AG04450 (cell line): ENCODE results near the gene VAMP5. TPM values are rescaled to one million over a fixed set of nuclear protein-coding genes. Genes with fewer than 3 reads are reported as not detected.
"Not testable (repeated sequence)": the region's sequence is repeated elsewhere in the genome, so short reads cannot be mapped to it uniquely, and the experiment has no call there.

Source experiments
- CTCF ChIA-PET: fragments of 300-600, 350-600 bp; formaldehyde crosslinking; extraction: SDS; loops from one replicate; lab custom pipeline; 2022; ENCODE audit warnings: antibody characterized with exemption, inconsistent platforms; lab: Charles Lee
- POLR2A ChIA-PET: fragments of 350-600 bp; formaldehyde crosslinking; extraction: SDS; loops from one replicate; lab custom pipeline; 2021; ENCODE audit warnings: antibody characterized with exemption, inconsistent platforms; lab: Yijun Ruan, JAX
- DNase-seq: peaks from one replicate; pipeline ENCODE4 v3.0.0-alpha.2; 2011; ENCODE audit warnings: low read depth, low spot score
- H3K27ac ChIP-seq: one replicate; pipeline ENCODE4 v1.5.1; 2012; ENCODE audit warnings: low read depth, low read length, control low read depth
- H3K27me3 ChIP-seq: one replicate; pipeline ENCODE4 v1.6.0; 2012; ENCODE audit warnings: low read length; ENCODE audit not compliant: control insufficient read depth, insufficient read depth
- H3K4me3 ChIP-seq: 2 replicates; pipeline ENCODE4 v1.5.1; 2011; ENCODE audit warnings: mild to moderate bottlenecking, low read depth, low read length, control low read depth
- H3K9me3 ChIP-seq: 2 replicates; pipeline ENCODE4 v1.5.1; 2012; ENCODE audit warnings: low read length; ENCODE audit not compliant: control insufficient read depth, insufficient read depth
- polyA plus RNA-seq: library from polyadenylated mRNA; depleted of rRNA; stranded (reverse); fragments of >200 nt; gene quantifications from 2 replicates; pipeline ENCODE4 v1.2.3, GENCODE V29; 2011
- TF ChIP-seq, protein P1 (sequence below): IDR thresholded peaks from 2 replicates; pipeline ENCODE4 v1.5.1; 2011; ENCODE audit warnings: low read depth, low read length, control low read depth, inconsistent platforms

The VAMP5 gene
- polyA plus RNA-seq, 1 experiment: 100 TPM

DNA sequence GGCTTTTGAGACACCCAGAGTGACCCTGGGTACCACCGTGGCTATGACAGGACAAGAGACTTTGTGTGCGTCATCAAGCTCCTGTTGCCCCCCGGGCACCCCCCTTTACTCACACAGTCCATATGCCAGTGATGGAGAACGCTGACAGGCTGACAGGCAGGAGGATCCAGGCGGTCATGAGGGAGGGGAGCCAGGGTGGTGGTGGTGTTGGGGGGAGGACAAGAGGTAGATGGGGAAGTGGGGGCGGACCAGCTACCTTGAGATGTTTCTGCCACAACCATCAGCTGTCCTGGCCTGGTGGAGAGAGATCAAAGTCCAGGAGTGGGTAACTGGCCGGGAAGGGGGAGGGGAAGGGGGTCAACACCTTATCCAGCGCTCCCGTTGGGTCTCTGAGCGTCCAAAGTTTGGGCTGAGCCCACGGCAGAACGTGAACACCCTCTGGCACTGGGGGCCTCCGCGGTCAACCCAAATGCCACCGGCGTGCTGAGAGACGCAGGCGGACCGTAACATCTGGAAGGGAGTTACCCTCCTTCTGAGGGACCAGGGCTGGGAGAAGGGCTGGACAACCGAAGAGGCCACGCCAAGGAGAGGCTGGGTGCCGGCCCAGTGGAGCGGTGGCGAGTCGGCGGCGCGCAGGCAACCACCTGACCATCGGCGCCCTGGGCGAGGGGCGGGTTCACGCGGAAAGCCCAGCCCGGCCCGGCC lies 17.7 kb downstream of the VAMP5 start:
- no peaks in the 10 kb centered on the region for H3K27me3 ChIP-seq
- ChIA-PET POLR2A (interaction anchor here (0.6 to 2.0 kb wide), 5 partner anchors 10 to 63 kb away, joined by 3 to 10 read pairs (median 3); partner anchors contain the start of genes C2orf68, MAT2A and USP39), CTCF (interaction anchor here (0.8 to 1.4 kb wide), 2 partner anchors 26 to 35 kb away, joined by 4 read pairs; no protein-coding TSS in a partner anchor)
- peak overlapping the region; percentile 31 for H3K27ac ChIP-seq
- peak overlapping the region; percentile 96 for H3K4me3 ChIP-seq
- TF ChIP-seq, protein P1, sequence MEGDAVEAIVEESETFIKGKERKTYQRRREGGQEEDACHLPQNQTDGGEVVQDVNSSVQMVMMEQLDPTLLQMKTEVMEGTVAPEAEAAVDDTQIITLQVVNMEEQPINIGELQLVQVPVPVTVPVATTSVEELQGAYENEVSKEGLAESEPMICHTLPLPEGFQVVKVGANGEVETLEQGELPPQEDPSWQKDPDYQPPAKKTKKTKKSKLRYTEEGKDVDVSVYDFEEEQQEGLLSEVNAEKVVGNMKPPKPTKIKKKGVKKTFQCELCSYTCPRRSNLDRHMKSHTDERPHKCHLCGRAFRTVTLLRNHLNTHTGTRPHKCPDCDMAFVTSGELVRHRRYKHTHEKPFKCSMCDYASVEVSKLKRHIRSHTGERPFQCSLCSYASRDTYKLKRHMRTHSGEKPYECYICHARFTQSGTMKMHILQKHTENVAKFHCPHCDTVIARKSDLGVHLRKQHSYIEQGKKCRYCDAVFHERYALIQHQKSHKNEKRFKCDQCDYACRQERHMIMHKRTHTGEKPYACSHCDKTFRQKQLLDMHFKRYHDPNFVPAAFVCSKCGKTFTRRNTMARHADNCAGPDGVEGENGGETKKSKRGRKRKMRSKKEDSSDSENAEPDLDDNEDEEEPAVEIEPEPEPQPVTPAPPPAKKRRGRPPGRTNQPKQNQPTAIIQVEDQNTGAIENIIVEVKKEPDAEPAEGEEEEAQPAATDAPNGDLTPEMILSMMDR: no peak
- no peaks in the 10 kb centered on the region; the same call in 1 of the 2 replicates for H3K9me3 ChIP-seq
- no peak for DNase-seq

DNA sequence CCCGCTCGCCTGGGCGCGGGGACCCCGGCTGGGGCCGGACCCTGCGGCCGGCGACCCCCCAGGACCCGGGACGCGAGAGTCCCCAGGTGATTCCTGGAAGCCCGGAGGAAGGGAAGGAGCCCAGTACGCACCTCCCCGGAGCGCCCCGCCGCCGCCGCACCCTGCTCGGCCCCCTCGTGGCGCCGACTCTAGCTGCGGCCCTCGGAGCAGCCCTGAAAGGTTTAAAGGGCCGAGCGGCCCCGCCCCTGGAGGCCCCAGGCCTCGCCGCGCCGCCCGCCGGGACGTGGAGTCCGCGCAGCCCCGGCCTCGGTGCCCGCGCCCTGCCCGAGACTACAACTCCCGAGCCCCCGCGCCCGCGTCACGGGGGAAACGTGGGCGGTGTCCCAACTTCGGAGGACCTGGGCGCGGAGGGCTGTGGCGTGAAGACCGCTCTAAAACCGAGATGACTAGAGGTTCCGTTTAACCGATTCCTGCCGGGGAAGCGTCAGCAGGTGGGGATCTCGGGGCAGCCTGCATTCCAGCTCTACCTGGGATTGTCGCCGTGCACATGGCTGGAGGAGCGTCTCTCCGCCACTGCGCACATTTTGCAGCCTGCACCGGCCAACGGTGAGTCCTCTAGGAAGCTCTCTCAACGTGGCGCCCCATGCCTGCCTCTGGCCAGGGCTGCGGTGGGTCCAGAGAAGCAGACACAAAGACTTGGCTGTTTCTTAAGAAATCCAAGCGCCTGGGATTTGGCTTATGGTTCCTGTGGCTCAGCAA lies 18.4 kb downstream of the VAMP5 start, which contains the start of gene TMEM150A:
TSS of gene TMEM150A (minus strand) at position 223 of the 759 bp plus-strand sequence. CDS start 750 bp downstream, outside the sequence.
- CTCF ChIA-PET: interaction anchor here (0.8 kb wide), 1 partner anchor 27 kb away, joined by 4 read pairs; no protein-coding TSS in a partner anchor
- peak; percentile 44 for DNase-seq
- TF ChIP-seq, protein P1: peak; percentile 36; the same call in 1 of the 2 replicates
- H3K9me3 ChIP-seq: no peaks in the 10 kb centered on the region; the same call in 1 of the 2 replicates
- POLR2A ChIA-PET: interaction anchor here (1.0 to 2.0 kb wide), 4 partner anchors 9 to 248 kb away, joined by 3 to 10 read pairs (median 4); partner anchors contain the start of genes C2orf68, ELMOD3, MAT2A and RETSAT
- H3K27me3 ChIP-seq: no peaks in the 10 kb centered on the region
- H3K4me3 ChIP-seq: peak within 1 kb of the TSS; percentile 96
- peak within 1 kb of the TSS; percentile 61 for H3K27ac ChIP-seq

DNA sequence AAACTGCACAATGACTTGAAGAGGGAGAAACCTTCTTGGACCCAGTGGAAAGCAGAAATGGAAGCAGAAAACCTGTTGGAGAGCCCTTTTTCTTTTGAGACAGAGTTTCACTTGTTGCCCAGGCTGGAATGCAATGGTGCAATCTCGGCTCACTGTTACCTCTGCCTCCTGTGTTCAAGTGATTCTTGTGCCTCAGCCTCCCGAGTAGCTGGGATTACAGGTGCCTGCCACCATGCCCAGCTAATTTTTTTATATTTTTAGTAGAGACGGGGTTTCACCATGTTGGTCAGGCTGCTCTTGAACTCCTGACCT lies 19.9 kb downstream of the VAMP5 start:
- not testable (repeated sequence) for H3K27me3 ChIP-seq, H3K27ac ChIP-seq, H3K9me3 ChIP-seq, DNase-seq
- ChIA-PET CTCF (interaction anchor here (1.1 to 1.5 kb wide), 2 partner anchors 33 to 52 kb away, joined by 3 to 5 read pairs; no protein-coding TSS in a partner anchor), POLR2A (interaction anchor here (2.3 kb wide), 1 partner anchor 9 kb away, joined by 17 read pairs; the partner anchor contains the start of gene RNF181)
- peak overlapping the region; percentile 25; the same call in 1 of the 2 replicates for H3K4me3 ChIP-seq

DNA sequence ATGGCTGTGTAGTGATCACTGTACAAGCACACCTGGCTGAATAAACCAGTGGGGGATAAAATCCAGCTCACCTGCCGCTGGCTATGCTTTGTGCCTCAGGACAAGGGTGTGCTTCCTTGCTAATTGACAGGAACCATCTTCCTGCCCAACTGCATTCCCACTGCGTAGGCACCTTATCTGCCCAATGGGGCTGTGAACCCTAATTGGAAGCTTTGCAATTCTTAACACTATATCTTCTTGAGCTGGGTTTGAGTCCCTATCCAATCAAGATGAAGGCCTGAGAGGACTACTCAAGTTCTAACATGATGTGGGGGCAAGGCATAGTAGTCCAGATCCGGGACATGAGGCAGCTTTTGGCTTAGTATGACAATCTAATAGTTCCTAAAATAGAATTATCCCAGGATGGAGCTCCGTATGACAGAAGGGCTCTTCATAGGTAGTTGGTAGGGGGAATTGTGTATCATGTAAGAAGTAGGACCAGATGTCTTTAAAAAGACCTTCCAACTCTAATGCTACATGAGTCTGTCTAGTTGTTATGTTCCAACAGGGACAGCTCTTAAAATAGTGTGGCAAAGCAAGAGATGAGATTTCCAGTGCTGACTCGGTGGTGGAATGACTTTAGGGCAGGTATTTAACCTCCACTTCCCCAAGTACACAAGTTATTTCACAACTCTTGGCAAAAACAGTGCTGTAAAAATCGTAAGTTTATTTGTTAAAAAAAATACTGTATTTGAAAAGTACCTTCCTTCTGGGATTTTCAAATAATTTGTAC lies 20.5 kb downstream of the VAMP5 start:
- Histone ChIP-seq H3K27me3 (no peaks in the 10 kb centered on the region), H3K27ac (no peak overlapping the region), H3K9me3 (no peaks in the 10 kb centered on the region; the same call in 1 of the 2 replicates), H3K4me3 (no peak overlapping the region)
- CTCF ChIA-PET: interaction anchor here (0.5 to 1.5 kb wide), 4 partner anchors 33 to 184 kb away, joined by 3 to 5 read pairs (median 3); no protein-coding TSS in a partner anchor
- POLR2A ChIA-PET: interaction anchor here (0.9 to 2.3 kb wide), 3 partner anchors 9 to 250 kb away, joined by 3 to 17 read pairs (median 4); partner anchors contain the start of genes ELMOD3, RETSAT and RNF181
- TF ChIP-seq, protein P1: no peak
- no peak for DNase-seq
